HEK293 (cell line): Measurements from ENCODE around the gene CTXN3.
A peak's percentile ranks its signal among the peaks of the same experiment; 100 is the strongest.

Experiments used
- CTCF ChIA-PET: fragments of 350-600 bp; formaldehyde crosslinking; extraction: SDS; loops from one replicate; lab custom pipeline; 2021; ENCODE audit warnings: antibody characterized with exemption; lab: Yijun Ruan, JAX
- POLR2A ChIA-PET: fragments of 300-600 bp; formaldehyde crosslinking; extraction: SDS; loops from one replicate; lab custom pipeline; 2020; ENCODE audit warnings: antibody characterized with exemption, inconsistent platforms; lab: Yijun Ruan, JAX
- H3K27ac ChIP-seq: fragments of 200-500 bp; sonication (Bioruptor generic); 2 replicates; pipeline ENCODE4 v1.5.1; 2014; ENCODE audit warnings: low read depth, low read length, control low read depth, inconsistent platforms; ENCODE audit errors: extremely low read depth
- H3K36me3 ChIP-seq, 2 experiments: fragments of 200-500 bp in 1 of 2; sonication (Bioruptor generic) in 1 of 2; 1 replicate in 1 of 2; 2 replicates in 1 of 2; pipeline ENCODE4 v1.5.1; 2014 to 2017; ENCODE audit warnings: inconsistent platforms in 2 of 2, low read length in 2 of 2; ENCODE audit not compliant: control insufficient read depth in 2 of 2, insufficient read depth in 1 of 2
- H3K4me1 ChIP-seq: fragments of 200-500 bp; sonication (Bioruptor generic); 2 replicates; pipeline ENCODE4 v1.5.1; 2014; ENCODE audit warnings: mild to moderate bottlenecking, low read length, inconsistent platforms; ENCODE audit not compliant: control insufficient read depth, insufficient read depth
- H3K4me3 ChIP-seq: 2 replicates; pipeline ENCODE4 v1.5.1; 2011; ENCODE audit warnings: low read depth, mild to moderate bottlenecking, control low read depth, low read length, moderate library complexity
- H3K9me3 ChIP-seq: fragments of 200-500 bp; sonication (Bioruptor generic); 2 replicates; pipeline ENCODE4 v1.5.1; 2014; ENCODE audit warnings: low read depth, low read length, inconsistent platforms; ENCODE audit not compliant: control insufficient read depth, insufficient read depth
- BCL11B ChIP-seq: fragments of 450-650 bp; formaldehyde crosslinking; IDR thresholded peaks from 2 replicates; pipeline ENCODE4 v1.5.1; 2016; ENCODE audit warnings: low read depth, missing biosample characterization, missing genetic modification characterization
- FEZF1 ChIP-seq: fragments of 450-650 bp; formaldehyde crosslinking; IDR thresholded peaks from 2 replicates; pipeline ENCODE4 v1.5.1; 2016; ENCODE audit warnings: missing biosample characterization, missing genetic modification characterization
- GLI2 ChIP-seq: fragments of 450-650 bp; formaldehyde crosslinking; IDR thresholded peaks from 2 replicates; pipeline ENCODE4; 2017; ENCODE audit warnings: missing biosample characterization, missing genetic modification characterization, low read depth, borderline replicate concordance
- OSR2 ChIP-seq: fragments of 450-650 bp; formaldehyde crosslinking; IDR thresholded peaks from 2 replicates; pipeline ENCODE4 v1.5.1; 2016; ENCODE audit warnings: missing biosample characterization, missing genetic modification characterization
- SCRT2 ChIP-seq: fragments of 450-650 bp; formaldehyde crosslinking; IDR thresholded peaks from 2 replicates; pipeline ENCODE4 v1.5.1; 2016; ENCODE audit warnings: missing biosample characterization, missing genetic modification characterization
- SETDB1 ChIP-seq: IDR thresholded peaks from one replicate; pipeline ENCODE4 v1.6.1; 2017; ENCODE audit warnings: mild to moderate bottlenecking, low read length, moderate library complexity, mixed read lengths; ENCODE audit not compliant: insufficient read length
- YY2 ChIP-seq: fragments of 450-650 bp; formaldehyde crosslinking; IDR thresholded peaks from 2 replicates; pipeline ENCODE4 v1.5.1; 2016; ENCODE audit warnings: missing biosample characterization, missing genetic modification characterization
- ZBTB17 ChIP-seq: fragments of 450-650 bp; formaldehyde crosslinking; IDR thresholded peaks from 2 replicates; pipeline ENCODE4 v1.5.1; 2016; ENCODE audit warnings: missing biosample characterization, missing genetic modification characterization
- ZEB2 ChIP-seq: fragments of 450-650 bp; formaldehyde crosslinking; IDR thresholded peaks from 2 replicates; pipeline ENCODE4 v1.5.1; 2016; ENCODE audit warnings: missing biosample characterization, missing genetic modification characterization
- ZFP3 ChIP-seq: fragments of 450-650 bp; formaldehyde crosslinking; IDR thresholded peaks from 2 replicates; pipeline ENCODE4 v1.5.1; 2016; ENCODE audit warnings: low read depth, missing biosample characterization, missing genetic modification characterization
- ZFP69B ChIP-seq: fragments of 450-650 bp; formaldehyde crosslinking; IDR thresholded peaks from 2 replicates; pipeline ENCODE4 v1.5.1; 2016; ENCODE audit warnings: missing biosample characterization, missing genetic modification characterization
- ZNF10 ChIP-seq: fragments of 450-650 bp; formaldehyde crosslinking; IDR thresholded peaks from 2 replicates; pipeline ENCODE4 v1.5.1; 2017; ENCODE audit warnings: missing biosample characterization, missing genetic modification characterization
- ZNF146 ChIP-seq: fragments of 450-650 bp; formaldehyde crosslinking; IDR thresholded peaks from 2 replicates; pipeline ENCODE4 v1.5.1; 2016; ENCODE audit warnings: missing biosample characterization, missing genetic modification characterization
- ZNF155 ChIP-seq: fragments of 450-650 bp; formaldehyde crosslinking; IDR thresholded peaks from 2 replicates; pipeline ENCODE4 v1.5.1; 2016; ENCODE audit warnings: missing biosample characterization, missing genetic modification characterization
- ZNF169 ChIP-seq: fragments of 450-650 bp; formaldehyde crosslinking; IDR thresholded peaks from 2 replicates; pipeline ENCODE4 v1.5.1; 2016; ENCODE audit warnings: missing biosample characterization, missing genetic modification characterization
- ZNF18 ChIP-seq: fragments of 450-650 bp; formaldehyde crosslinking; IDR thresholded peaks from 2 replicates; pipeline ENCODE4 v1.5.1; 2016; ENCODE audit warnings: missing biosample characterization, missing genetic modification characterization
- ZNF404 ChIP-seq: fragments of 450-650 bp; formaldehyde crosslinking; IDR thresholded peaks from 2 replicates; pipeline ENCODE4 v1.5.1; 2017; ENCODE audit warnings: missing biosample characterization, missing genetic modification characterization
- ZNF48 ChIP-seq: fragments of 450-650 bp; formaldehyde crosslinking; IDR thresholded peaks from 2 replicates; pipeline ENCODE4 v1.5.1; 2016; ENCODE audit warnings: missing biosample characterization, missing genetic modification characterization
- ZNF513 ChIP-seq: fragments of 450-650 bp; IDR thresholded peaks from 2 replicates; pipeline ENCODE4 v1.5.1; 2018; ENCODE audit warnings: missing biosample characterization, missing genetic modification characterization
- ZNF555 ChIP-seq: fragments of 450-650 bp; formaldehyde crosslinking; conservative IDR thresholded peaks from 2 replicates; pipeline ENCODE4 v1.5.1; 2017; ENCODE audit warnings: missing biosample characterization, mild to moderate bottlenecking, missing genetic modification characterization, inconsistent platforms
- ZNF837 ChIP-seq: fragments of 450-650 bp; formaldehyde crosslinking; IDR thresholded peaks from 2 replicates; pipeline ENCODE4 v1.5.1; 2016; ENCODE audit warnings: missing biosample characterization, missing genetic modification characterization
- ZNF843 ChIP-seq: fragments of 450-650 bp; formaldehyde crosslinking; IDR thresholded peaks from 2 replicates; pipeline ENCODE4 v1.5.1; 2016; ENCODE audit warnings: missing biosample characterization, missing genetic modification characterization
- ZSCAN16 ChIP-seq: fragments of 450-650 bp; formaldehyde crosslinking; IDR thresholded peaks from 2 replicates; pipeline ENCODE4 v1.5.1; 2016; ENCODE audit warnings: missing biosample characterization, missing genetic modification characterization
- ZSCAN23 ChIP-seq: fragments of 450-650 bp; formaldehyde crosslinking; IDR thresholded peaks from 2 replicates; pipeline ENCODE4 v1.5.1; 2016; ENCODE audit warnings: missing biosample characterization, missing genetic modification characterization
- TF ChIP-seq, protein P1 (sequence below): fragments of 450-650 bp; formaldehyde crosslinking; IDR thresholded peaks from 2 replicates; pipeline ENCODE4; 2016; ENCODE audit warnings: missing biosample characterization, missing genetic modification characterization
- TF ChIP-seq, protein P2 (sequence below): fragments of 450-650 bp; formaldehyde crosslinking; IDR thresholded peaks from 2 replicates; pipeline ENCODE4 v1.5.1; 2017; ENCODE audit warnings: missing biosample characterization, missing genetic modification characterization
- TF ChIP-seq, protein P3 (sequence below): fragments of 450-650 bp; formaldehyde crosslinking; IDR thresholded peaks from 2 replicates; pipeline ENCODE4 v1.5.1; 2016; ENCODE audit warnings: missing biosample characterization, missing genetic modification characterization
- TF ChIP-seq, protein P4 (sequence below): fragments of 450-650 bp; formaldehyde crosslinking; IDR thresholded peaks from 2 replicates; pipeline ENCODE4 v1.5.1; 2016; ENCODE audit warnings: missing biosample characterization, missing genetic modification characterization

CTXN3 gene

GRCh38 chr5:127649018-127649439 lies at the start of gene CTXN3:
TSS of gene CTXN3 (plus strand) at chr5:127649082. CDS start at chr5:127657522, 8,440 bp downstream.
- Histone ChIP-seq H3K27ac (no peak within 1 kb of the TSS; the same call in 1 of the 2 replicates), H3K4me3 (no peak within 1 kb of the TSS), H3K36me3 (no peaks in the 10 kb centered on the region), H3K4me1 (peaks cover 29% of the 10 kb centered on the region), H3K9me3 (no peaks in the 10 kb centered on the region)
- ChIA-PET CTCF (no interaction called here), POLR2A (no interaction called here)
- TF ChIP-seq ZNF18 (no peak), ZNF555 (no peak), SETDB1 (no peak), OSR2 (tag by site-specific recombination) (peak; percentile 22; the same call in 1 of the 2 replicates), ZNF169 (tag by site-specific recombination) (no peak), ZNF10 (tag by site-specific recombination) (no peak), GLI2 (no peak), SCRT2 (tag by site-specific recombination) (peak; percentile 82), ZNF843 (no peak), ZNF404 (tag by site-specific recombination) (no peak), ZBTB17 (tag by site-specific recombination) (peak; percentile 61), ZNF513 (tag by site-specific recombination) (no peak), ZEB2 (no peak), ZSCAN16 (tag by site-specific recombination) (no peak), ZFP69B (no peak), FEZF1 (tag by site-specific recombination) (peak; percentile 15; the same call in 1 of the 2 replicates), ZSCAN23 (tag by site-specific recombination) (no peak), BCL11B (no peak), ZNF48 (no peak), ZNF146 (tag by site-specific recombination) (no peak), YY2 (tag by site-specific recombination) (no peak), ZNF155 (no peak), ZFP3 (tag by site-specific recombination) (no peak), ZNF837 (tag by site-specific recombination) (no peak)
- TF ChIP-seq, protein P1, sequence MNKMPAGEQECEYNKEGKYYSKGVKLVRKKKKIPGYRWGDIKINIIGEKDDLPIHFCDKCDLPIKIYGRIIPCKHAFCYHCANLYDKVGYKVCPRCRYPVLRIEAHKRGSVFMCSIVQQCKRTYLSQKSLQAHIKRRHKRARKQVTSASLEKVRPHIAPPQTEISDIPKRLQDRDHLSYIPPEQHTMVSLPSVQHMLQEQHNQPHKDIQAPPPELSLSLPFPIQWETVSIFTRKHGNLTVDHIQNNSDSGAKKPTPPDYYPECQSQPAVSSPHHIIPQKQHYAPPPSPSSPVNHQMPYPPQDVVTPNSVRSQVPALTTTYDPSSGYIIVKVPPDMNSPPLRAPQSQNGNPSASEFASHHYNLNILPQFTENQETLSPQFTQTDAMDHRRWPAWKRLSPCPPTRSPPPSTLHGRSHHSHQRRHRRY = no peak
- TF ChIP-seq, protein P2, sequence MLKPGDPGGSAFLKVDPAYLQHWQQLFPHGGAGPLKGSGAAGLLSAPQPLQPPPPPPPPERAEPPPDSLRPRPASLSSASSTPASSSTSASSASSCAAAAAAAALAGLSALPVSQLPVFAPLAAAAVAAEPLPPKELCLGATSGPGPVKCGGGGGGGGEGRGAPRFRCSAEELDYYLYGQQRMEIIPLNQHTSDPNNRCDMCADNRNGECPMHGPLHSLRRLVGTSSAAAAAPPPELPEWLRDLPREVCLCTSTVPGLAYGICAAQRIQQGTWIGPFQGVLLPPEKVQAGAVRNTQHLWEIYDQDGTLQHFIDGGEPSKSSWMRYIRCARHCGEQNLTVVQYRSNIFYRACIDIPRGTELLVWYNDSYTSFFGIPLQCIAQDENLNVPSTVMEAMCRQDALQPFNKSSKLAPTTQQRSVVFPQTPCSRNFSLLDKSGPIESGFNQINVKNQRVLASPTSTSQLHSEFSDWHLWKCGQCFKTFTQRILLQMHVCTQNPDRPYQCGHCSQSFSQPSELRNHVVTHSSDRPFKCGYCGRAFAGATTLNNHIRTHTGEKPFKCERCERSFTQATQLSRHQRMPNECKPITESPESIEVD (tag by site-specific recombination) = no peak
- TF ChIP-seq, protein P3, sequence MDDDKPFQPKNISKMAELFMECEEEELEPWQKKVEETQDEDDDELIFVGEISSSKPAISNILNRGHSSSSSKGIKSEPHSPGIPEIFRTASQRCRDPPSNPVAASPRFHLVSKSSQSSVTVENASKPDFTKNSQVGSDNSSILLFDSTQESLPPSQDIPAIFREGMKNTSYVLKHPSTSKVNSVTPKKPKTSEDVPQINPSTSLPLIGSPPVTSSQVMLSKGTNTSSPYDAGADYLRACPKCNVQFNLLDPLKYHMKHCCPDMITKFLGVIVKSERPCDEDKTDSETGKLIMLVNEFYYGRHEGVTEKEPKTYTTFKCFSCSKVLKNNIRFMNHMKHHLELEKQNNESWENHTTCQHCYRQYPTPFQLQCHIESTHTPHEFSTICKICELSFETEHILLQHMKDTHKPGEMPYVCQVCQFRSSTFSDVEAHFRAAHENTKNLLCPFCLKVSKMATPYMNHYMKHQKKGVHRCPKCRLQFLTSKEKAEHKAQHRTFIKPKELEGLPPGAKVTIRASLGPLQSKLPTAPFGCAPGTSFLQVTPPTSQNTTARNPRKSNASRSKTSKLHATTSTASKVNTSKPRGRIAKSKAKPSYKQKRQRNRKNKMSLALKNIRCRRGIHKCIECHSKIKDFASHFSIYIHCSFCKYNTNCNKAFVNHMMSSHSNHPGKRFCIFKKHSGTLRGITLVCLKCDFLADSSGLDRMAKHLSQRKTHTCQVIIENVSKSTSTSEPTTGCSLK (tag by site-specific recombination) = no peak
- TF ChIP-seq, protein P4, sequence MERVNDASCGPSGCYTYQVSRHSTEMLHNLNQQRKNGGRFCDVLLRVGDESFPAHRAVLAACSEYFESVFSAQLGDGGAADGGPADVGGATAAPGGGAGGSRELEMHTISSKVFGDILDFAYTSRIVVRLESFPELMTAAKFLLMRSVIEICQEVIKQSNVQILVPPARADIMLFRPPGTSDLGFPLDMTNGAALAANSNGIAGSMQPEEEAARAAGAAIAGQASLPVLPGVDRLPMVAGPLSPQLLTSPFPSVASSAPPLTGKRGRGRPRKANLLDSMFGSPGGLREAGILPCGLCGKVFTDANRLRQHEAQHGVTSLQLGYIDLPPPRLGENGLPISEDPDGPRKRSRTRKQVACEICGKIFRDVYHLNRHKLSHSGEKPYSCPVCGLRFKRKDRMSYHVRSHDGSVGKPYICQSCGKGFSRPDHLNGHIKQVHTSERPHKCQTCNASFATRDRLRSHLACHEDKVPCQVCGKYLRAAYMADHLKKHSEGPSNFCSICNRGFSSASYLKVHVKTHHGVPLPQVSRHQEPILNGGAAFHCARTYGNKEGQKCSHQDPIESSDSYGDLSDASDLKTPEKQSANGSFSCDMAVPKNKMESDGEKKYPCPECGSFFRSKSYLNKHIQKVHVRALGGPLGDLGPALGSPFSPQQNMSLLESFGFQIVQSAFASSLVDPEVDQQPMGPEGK (tag by site-specific recombination) = no peak
